A549 (cell line): ENCODE measurements around the gene CCDC33. TPM values are rescaled to one million over a fixed set of nuclear protein-coding genes. Genes with fewer than 3 reads are reported as not detected.
A peak's percentile ranks its signal among the peaks of the same experiment; 100 is the strongest.

Experiments
- ATAC-seq, 2 experiments: fragments of 200-7000 bp in 1 of 2; fragments of >200 bp in 1 of 2; cut with Nextera tagmentation in 1 of 2; cut with Tn5 transposase in 1 of 2; 3 replicates each; pipeline versions ENCODE4 v1.8.0 to v1.9.1; 2018 to 2020; ENCODE audit warnings: mild to moderate bottlenecking in 1 of 2, moderate library complexity in 1 of 2
- CTCF ChIA-PET: fragments of 300-600 bp; sonication (Branson Sonifier 250); formaldehyde crosslinking; extraction: SDS; loops from one replicate; lab custom pipeline; 2021; ENCODE audit warnings: antibody characterized with exemption, inconsistent platforms; lab: Yijun Ruan, JAX
- POLR2A ChIA-PET: fragments of 350-600 bp; formaldehyde crosslinking; extraction: SDS; loops from one replicate; lab custom pipeline; 2021; ENCODE audit warnings: antibody characterized with exemption, inconsistent platforms; lab: Yijun Ruan, JAX
- DNase-seq, 2 experiments: peaks; one replicate each; pipeline versions ENCODE4 v3.0.0 to v3.0.0-alpha.2; 2011 to 2016; ENCODE audit warnings: low read depth in 1 of 2, low spot score in 1 of 2
- FAIRE-seq: peaks from 2 replicates; lab custom pipeline; 2011; peaks lifted over from hg19 to GRCh38; lab: Jason Lieb, UNC
- H3K27ac ChIP-seq, 2 experiments: fragments of >200 bp; sonication (Bioruptor Twin); formaldehyde crosslinking; 3 replicates each; pipeline ENCODE4 v1.5.1; 2016 to 2017
- H3K4me1 ChIP-seq: fragments of >200 bp; sonication (Bioruptor Twin); formaldehyde crosslinking; 3 replicates; pipeline ENCODE4 v1.6.1; 2016
- H3K4me2 ChIP-seq: fragments of >200 bp; sonication (Bioruptor Twin); formaldehyde crosslinking; 3 replicates; pipeline ENCODE4 v1.6.1; 2016
- H3K4me3 ChIP-seq: fragments of >200 bp; sonication (Bioruptor Twin); formaldehyde crosslinking; 3 replicates; pipeline ENCODE4 v1.5.1; 2016
- H3K9me3 ChIP-seq: fragments of >200 bp; sonication (Bioruptor Twin); formaldehyde crosslinking; 3 replicates; pipeline ENCODE4 v1.6.1; 2016
- ATOH8 ChIP-seq: fragments of 250-450 bp; sonication (Bioruptor Pico); IDR thresholded peaks from 2 replicates; pipeline ENCODE4 v1.5.0; 2020; ENCODE audit warnings: low read depth, mild to moderate bottlenecking, moderate library complexity
- BCL3 ChIP-seq: fragments of >200 bp; sonication (Bioruptor Twin); formaldehyde crosslinking; IDR thresholded peaks from 3 replicates; pipeline ENCODE4 v1.6.1; 2016
- CBX8 ChIP-seq: fragments of 200-600 bp; sonication (generic); IDR thresholded peaks from 2 replicates; pipeline ENCODE4 v1.6.1; 2016
- CEBPB ChIP-seq, 2 experiments: fragments of >200 bp in 1 of 2; sonication (Bioruptor Twin) in 1 of 2; formaldehyde crosslinking in 1 of 2; IDR thresholded peaks; 2 replicates each; pipeline ENCODE4 v1.6.1; 2012 to 2016
- CHD4 ChIP-seq: fragments of 200-600 bp; sonication (generic); IDR thresholded peaks from 2 replicates; pipeline ENCODE4 v1.6.1; 2016; ENCODE audit warnings: antibody characterized with exemption, mild to moderate bottlenecking, borderline replicate concordance
- ELK1 ChIP-seq: fragments of 150-350 bp; IDR thresholded peaks from 2 replicates; pipeline ENCODE4 v1.6.1; 2014; ENCODE audit warnings: low read depth, mild to moderate bottlenecking, low read length
- ESRRA ChIP-seq: fragments of 150-350 bp; IDR thresholded peaks from 2 replicates; pipeline ENCODE4 v1.6.1; 2014; ENCODE audit warnings: mild to moderate bottlenecking, low read length, borderline replicate concordance
- FOSB ChIP-seq: fragments of 250-450 bp; sonication (Bioruptor Pico); IDR thresholded peaks from 2 replicates; pipeline ENCODE4 v1.5.0; 2020; ENCODE audit warnings: mild to moderate bottlenecking, moderate library complexity
- FOSL2 ChIP-seq, 2 experiments: fragments of 450-650 bp in 1 of 2; fragments of >200 bp in 1 of 2; sonication (Bioruptor Twin) in 1 of 2; formaldehyde crosslinking; IDR thresholded peaks; 2 replicates each; pipeline versions ENCODE4 v1.5.0 to v1.6.1; 2016 to 2020; ENCODE audit warnings: mild to moderate bottlenecking in 1 of 2, moderate library complexity in 1 of 2
- HEYL ChIP-seq: fragments of 250-450 bp; sonication (Bioruptor Pico); IDR thresholded peaks from 2 replicates; pipeline ENCODE4 v1.8.0; 2021; ENCODE audit warnings: mild to moderate bottlenecking, moderate library complexity
- HOXB13 ChIP-seq: fragments of 250-450 bp; sonication (Bioruptor Pico); IDR thresholded peaks from 2 replicates; pipeline ENCODE4 v1.5.0; 2020; ENCODE audit warnings: low read depth, mild to moderate bottlenecking, moderate library complexity
- HOXB5 ChIP-seq: fragments of 250-450 bp; sonication (Bioruptor Pico); IDR thresholded peaks from 2 replicates; pipeline ENCODE4 v1.5.0; 2020; ENCODE audit warnings: mild to moderate bottlenecking, moderate library complexity
- MAZ ChIP-seq: fragments of 150-350 bp; IDR thresholded peaks from 2 replicates; pipeline ENCODE4 v1.6.1; 2014; ENCODE audit warnings: antibody characterized with exemption, low read depth, low read length, borderline replicate concordance
- NR3C1 ChIP-seq: fragments of >200 bp; sonication (Bioruptor Twin); formaldehyde crosslinking; IDR thresholded peaks from 3 replicates; pipeline ENCODE4 v1.6.1; 2017
- RCOR1 ChIP-seq: fragments of 150-350 bp; IDR thresholded peaks from 2 replicates; pipeline ENCODE4 v1.6.1; 2014; ENCODE audit warnings: antibody characterized with exemption, low read length, low read depth
- SMC3 ChIP-seq: fragments of >200 bp; sonication (Bioruptor Twin); formaldehyde crosslinking; IDR thresholded peaks from 3 replicates; pipeline ENCODE4 v1.6.1; 2018; ENCODE audit warnings: inconsistent platforms
- TFCP2L1 ChIP-seq: fragments of 250-450 bp; sonication (Bioruptor Pico); IDR thresholded peaks from 2 replicates; pipeline ENCODE4 v1.5.0; 2021; ENCODE audit warnings: mild to moderate bottlenecking
- ZC3H11A ChIP-seq: fragments of 450-650 bp; IDR thresholded peaks from 2 replicates; pipeline ENCODE4 v1.6.1; 2014; ENCODE audit warnings: antibody characterized with exemption, mild to moderate bottlenecking
- ZNF302 ChIP-seq: fragments of 250-450 bp; sonication (Bioruptor Pico); IDR thresholded peaks from 2 replicates; pipeline ENCODE4 v1.9.0; 2021; ENCODE audit warnings: inconsistent platforms, mild to moderate bottlenecking, moderate library complexity
- WGBS: methylation state at CpG from one replicate; pipeline ENCODE4 v1.1.6; 2017; ENCODE audit errors: missing lambda C conversion rate; 5-methylcytosine and 5-hydroxymethylcytosine counted together
- polyA plus RNA-seq, 4 experiments: library from polyadenylated mRNA; depleted of rRNA in 3 of 4; stranded (reverse); fragments of >200 nt; fragmentation: RNase III in 1 of 4; extraction: RNeasy Plus Mini Kit Qiagen cat#74134 plus additional on column Dnase treatment in 1 of 4; gene quantifications; 2 replicates in 3 of 4; 3 replicates in 1 of 4; pipeline ENCODE4 v1.2.3, GENCODE V29; 2011 to 2017

CCDC33 gene
- polyA plus RNA-seq, 2 of the 4 experiments (the other 2 are of a cell fraction): 5.9 to 9.2 TPM

DNA sequence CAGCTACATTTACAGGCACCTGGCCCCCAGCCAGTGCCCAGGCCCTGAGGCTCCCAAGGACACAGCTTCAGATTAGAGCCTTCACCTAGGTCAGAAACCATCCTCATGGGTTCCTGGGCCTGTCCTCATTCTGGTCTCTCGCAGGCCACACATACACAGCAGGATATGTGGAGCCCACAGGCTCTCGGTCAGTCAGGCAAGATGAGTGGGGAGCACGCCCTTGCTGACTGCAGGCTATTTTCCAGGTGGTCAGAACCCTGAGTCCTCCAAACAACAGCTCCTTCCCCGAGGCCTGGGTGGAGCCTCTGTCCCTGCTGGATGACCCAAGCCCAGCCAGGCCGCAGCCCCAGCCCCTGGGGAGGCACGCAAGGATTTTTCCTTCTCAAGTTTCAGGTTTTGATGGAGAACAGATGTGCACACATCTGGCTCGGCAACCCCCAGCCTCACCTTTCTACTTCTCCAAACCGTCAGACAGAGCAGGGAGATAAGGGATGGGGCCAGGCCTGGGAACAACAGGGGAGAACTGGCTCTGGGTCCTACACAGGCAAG is 35.2 kb upstream of the CCDC33 start (continued):
- TF ChIP-seq ATOH8: no peak

DNA sequence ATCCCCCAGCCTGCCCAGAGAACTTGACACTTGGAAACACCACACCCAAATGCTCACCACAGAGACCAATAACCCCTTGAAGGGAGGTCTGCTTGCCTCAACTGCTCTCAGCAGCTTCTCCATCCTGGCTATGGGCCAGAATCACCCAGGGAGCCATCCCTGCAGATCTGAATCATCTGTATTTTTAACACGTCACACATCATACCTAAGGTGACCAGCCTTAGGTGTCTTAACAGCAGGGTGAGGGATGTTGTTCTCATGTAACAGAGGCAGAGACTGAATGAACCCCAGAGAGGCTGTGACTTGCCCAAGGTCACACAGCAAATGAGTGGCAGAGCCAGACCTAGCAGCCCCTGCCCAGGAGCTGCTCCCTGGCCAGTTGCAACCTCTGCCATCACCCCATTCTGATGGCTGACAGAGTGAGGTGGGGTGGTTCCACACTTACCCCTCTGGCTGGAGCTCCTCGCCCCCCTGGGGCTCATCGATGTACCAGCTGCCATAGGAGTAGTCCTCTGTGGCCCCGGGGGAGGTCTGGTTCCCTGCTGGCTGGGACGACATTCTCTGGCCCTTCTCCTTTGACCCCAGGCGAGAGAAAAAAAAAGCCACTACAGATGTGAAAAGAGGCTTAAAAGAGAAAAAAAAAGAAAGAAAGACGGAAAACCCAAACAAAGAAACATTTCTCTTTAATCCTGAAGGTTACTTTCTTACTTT is 34.3 kb upstream of the CCDC33 start:
- no peaks in the 10 kb centered on the region for H3K9me3 ChIP-seq
- H3K4me1 ChIP-seq: peaks cover 72% of the 10 kb centered on the region
- 3% methylated on average over 7 of the region's 7 CpGs for WGBS
- peak overlapping the region; percentile 51 for H3K4me3 ChIP-seq
- DNase-seq (peak in 1 of 2 experiments; percentile 28), FAIRE-seq (no peak), ATAC-seq (0 out of 6 replicates have a peak, but pooled peaks of 1 of the 2 experiments have one; percentile 3)
- ChIA-PET CTCF (interaction anchor here (0.7 to 6.4 kb wide), 10 partner anchors 8 to 106 kb away, joined by 3 to 33 read pairs (median 4); no protein-coding TSS in a partner anchor), POLR2A (interaction anchor here (1.3 to 1.6 kb wide), 3 partner anchors 13 to 66 kb away, joined by 3 to 5 read pairs (median 4); no protein-coding TSS in a partner anchor)
- TF ChIP-seq ZNF302 (CRISPR knock-in tag) (no peak), CBX8 (no peak), SMC3 (no peak), BCL3 (no peak), FOSB (no peak), CHD4 (no peak), HEYL (CRISPR knock-in tag) (no peak), HOXB5 (CRISPR knock-in tag) (no peak), CEBPB (IDR thresholded peaks at IDR 0.05) (no peak), HOXB13 (CRISPR knock-in tag) (no peak), TFCP2L1 (CRISPR knock-in tag) (no peak), ZC3H11A (no peak), RCOR1 (no peak), NR3C1 (no peak), MAZ (no peak), ESRRA (no peak), FOSL2 (IDR thresholded peaks at IDR 0.05) (no peak), FOSL2 (CRISPR knock-in tag; IDR thresholded peaks at IDR 0.05) (no peak), ELK1 (no peak)
- peak overlapping the region; percentile 95 for H3K4me2 ChIP-seq
- peak overlapping the region; percentile 90 to 97 for H3K27ac ChIP-seq
